B cell (primary cell): Measurements from ENCODE around the gene ATG4D. TPM values are rescaled to one million over a fixed set of nuclear protein-coding genes. Genes with fewer than 3 reads are reported as not detected.
"Not testable (repeated sequence)": the region's sequence is repeated elsewhere in the genome, so short reads cannot be mapped to it uniquely, and the experiment has no call there.

Experiments
- ATAC-seq: fragments of 200-7000 bp; cut with Tn5 transposase; one replicate; pipeline ENCODE4 v1.10.0; 2021; ENCODE audit warnings: low read depth, mild to moderate bottlenecking, moderate number of reproducible peaks, moderate library complexity
- CTCF ChIA-PET: fragments of 350-600 bp; sonication (Branson Sonifier 250); formaldehyde crosslinking; loops from one replicate; lab custom pipeline; 2021; ENCODE audit warnings: antibody characterized with exemption, inconsistent platforms; lab: Charles Lee
- POLR2A ChIA-PET: fragments of 350-600 bp; sonication (Branson Sonifier 250); formaldehyde crosslinking; loops from one replicate; lab custom pipeline; 2021; ENCODE audit warnings: antibody characterized with exemption; lab: Charles Lee
- DNase-seq: peaks from one replicate; pipeline ENCODE4 v3.0.0; 2013
- H2AFZ ChIP-seq: 2 replicates; pipeline ENCODE4 v1.6.1; 2012; ENCODE audit warnings: mild to moderate bottlenecking, low read depth, low read length; ENCODE audit not compliant: insufficient read depth, poor library complexity, severe bottlenecking
- H3K27ac ChIP-seq, 2 donors: 1 replicate in 1 of 2; 2 replicates in 1 of 2; pipeline ENCODE4 v1.5.1; 2012 to 2013; ENCODE audit warnings: low read length in 2 of 2, mild to moderate bottlenecking in 2 of 2, moderate library complexity in 1 of 2
- H3K27me3 ChIP-seq, 4 experiments: fragments of 200-600 bp in 1 of 4; sonication (generic) in 1 of 4; replicated peaks in 1 of 4; 1 replicate in 2 of 4; 2 replicates in 2 of 4; pipeline versions ENCODE4 v1.6.1 to v1.7.0; 2013 to 2016; ENCODE audit warnings: low read length in 3 of 4, mild to moderate bottlenecking in 2 of 4, mixed read lengths in 1 of 4, moderate library complexity in 1 of 4; ENCODE audit not compliant: insufficient read depth in 4 of 4, control insufficient read depth in 3 of 4; ENCODE audit errors: control extremely low read depth in 1 of 4
- H3K36me3 ChIP-seq, 2 experiments: replicated peaks in 1 of 2; 1 replicate in 1 of 2; 2 replicates in 1 of 2; pipeline versions ENCODE4 v1.6.1 to v1.7.1; 2013; ENCODE audit warnings: low read length in 1 of 2; ENCODE audit not compliant: insufficient read depth in 2 of 2, control insufficient read depth in 1 of 2; ENCODE audit errors: control extremely low read depth in 1 of 2, extremely low read depth in 1 of 2
- H3K4me1 ChIP-seq, 2 donors: fragments of 200-600 bp in 1 of 2; sonication (generic) in 1 of 2; 1 replicate in 1 of 2; 2 replicates in 1 of 2; pipeline versions ENCODE4 v1.5.1 to v1.6.1; 2013 to 2017; ENCODE audit warnings: low read length in 2 of 2; ENCODE audit not compliant: control insufficient read depth in 2 of 2, insufficient read depth in 2 of 2
- H3K4me2 ChIP-seq: replicated peaks from 2 replicates; pipeline ENCODE3; 2012; ENCODE audit warnings: mild to moderate bottlenecking, low read depth, low read length; ENCODE audit not compliant: poor library complexity, severe bottlenecking
- H3K4me3 ChIP-seq, 5 experiments: fragments of 200-600 bp in 1 of 5; sonication (generic) in 1 of 5; 1 replicate in 3 of 5; 2 replicates in 2 of 5; pipeline versions ENCODE4 v1.5.1 to v1.7.0; 2011 to 2016; ENCODE audit warnings: low read length in 4 of 5, mild to moderate bottlenecking in 4 of 5, low read depth in 2 of 5, control low read depth in 1 of 5, moderate library complexity in 1 of 5; ENCODE audit not compliant: insufficient read depth in 1 of 5; ENCODE audit errors: control extremely low read depth in 1 of 5, extremely low read depth in 1 of 5
- H3K79me2 ChIP-seq: fragments of 200-600 bp; sonication (generic); one replicate; pipeline ENCODE4 v1.6.0; 2016; ENCODE audit warnings: low read length; ENCODE audit not compliant: control insufficient read depth, insufficient read depth
- H3K9ac ChIP-seq: fragments of 200-600 bp; sonication (generic); 2 replicates; pipeline ENCODE4 v1.6.1; 2017; ENCODE audit warnings: mild to moderate bottlenecking, low read length, moderate library complexity
- H3K9me3 ChIP-seq, 3 donors: one replicate each; pipeline versions ENCODE4 v1.6.1 to v1.7.1; 2013; ENCODE audit warnings: low read length in 2 of 3; ENCODE audit not compliant: control insufficient read depth in 2 of 3, insufficient read depth in 1 of 3; ENCODE audit errors: control extremely low read depth in 1 of 3
- H4K20me1 ChIP-seq: 2 replicates; pipeline ENCODE4 v1.6.0; 2012; ENCODE audit warnings: mild to moderate bottlenecking, low read length; ENCODE audit not compliant: insufficient read depth, control insufficient read depth, poor library complexity, severe bottlenecking
- H3K27ac Mint-ChIP-seq: one replicate; pipeline ENCODE4 v1.8.0; 2021; ENCODE audit warnings: mixed read lengths
- H3K27me3 Mint-ChIP-seq: one replicate; pipeline ENCODE4 v1.8.0; 2021; ENCODE audit warnings: mixed read lengths
- H3K4me1 Mint-ChIP-seq: one replicate; pipeline ENCODE4 v1.8.0; 2021; ENCODE audit warnings: mixed read lengths
- H3K4me3 Mint-ChIP-seq: one replicate; pipeline ENCODE4 v1.8.0; 2021; ENCODE audit warnings: mixed read lengths
- H3K9me3 Mint-ChIP-seq: one replicate; pipeline ENCODE4 v1.8.0; 2022; ENCODE audit warnings: mixed read lengths; ENCODE audit not compliant: insufficient read depth
- CTCF ChIP-seq: fragments of 200-600 bp; IDR thresholded peaks from one replicate; pipeline ENCODE4 v1.8.0; 2022; ENCODE audit warnings: antibody characterized with exemption, mild to moderate bottlenecking
- EZH2 ChIP-seq: IDR thresholded peaks from 2 replicates; pipeline ENCODE4 v1.6.1; 2012; ENCODE audit warnings: borderline replicate concordance, low read depth, mild to moderate bottlenecking, moderate library complexity, low read length; ENCODE audit not compliant: insufficient read depth, poor library complexity, severe bottlenecking
- WGBS: methylation state at CpG from one replicate; pipeline ENCODE4 v1.1.5; 2013; ENCODE audit warnings: missing lambda C conversion rate; ENCODE audit not compliant: insufficient coverage; 5-methylcytosine and 5-hydroxymethylcytosine counted together
- intact Hi-C: fragments of 100-400 bp; cut with micrococcal nuclease; formaldehyde crosslinking; loops from one replicate; pipeline ENCODE4 v1.10.0; 2022
- polyA plus RNA-seq: library from polyadenylated mRNA; depleted of rRNA; stranded (reverse); fragments of >200 nt; gene quantifications from 2 replicates; pipeline ENCODE4 v1.2.3, GENCODE V29; 2012
- total RNA-seq, 2 donors: library from RNA; stranded (reverse); fragments of 120-200 nt in 1 of 2; gene quantifications; 1 replicate in 1 of 2; 2 replicates in 1 of 2; pipeline versions ENCODE4 v1.2.3 to v1.2.4, GENCODE V29; 2013 to 2022

ATG4D gene
- total and polyA plus RNA-seq, 2 donors (not counting 1 experiment from before 2014, with no cell fraction given), result 58.8 to 75.5 TPM

GRCh38 chr19:10523135-10523636, 20.5 kb upstream of the ATG4D start:
- ChIA-PET CTCF (interaction anchor here (1.3 kb wide), 1 partner anchor 58 kb away, joined by 3 read pairs; no protein-coding TSS in a partner anchor), POLR2A (no interaction called here)
- DNase-seq (no peak), ATAC-seq (no peak)
- H3K4me2 ChIP-seq, result no peak overlapping the region
- H3K9me3 ChIP-seq, result peaks cover 0 to 8% (median 0%) of the 10 kb centered on the region in 3 donors
- no peaks in the 10 kb centered on the region for H4K20me1 ChIP-seq
- H3K27ac Mint-ChIP-seq, result no peak overlapping the region
- no peaks in the 10 kb centered on the region for H3K9me3 Mint-ChIP-seq
- 88% methylated on average over 1 of the region's 3 CpGs for WGBS
- no peak overlapping the region for H3K4me3 ChIP-seq
- H3K79me2 ChIP-seq, result no peaks in the 10 kb centered on the region
- no peak overlapping the region for H3K9ac ChIP-seq
- intact Hi-C loops, result no loop called here
- peaks cover 12 to 14% of the 10 kb centered on the region in 2 donors for H3K4me1 ChIP-seq
- TF ChIP-seq EZH2 (no peak), CTCF (no peak)
- peaks cover 14% of the 10 kb centered on the region for H3K4me1 Mint-ChIP-seq
- no peak overlapping the region for H2AFZ ChIP-seq
- no peaks in the 10 kb centered on the region for H3K36me3 ChIP-seq
- H3K27ac ChIP-seq, result no peak overlapping the region
- H3K4me3 Mint-ChIP-seq, result no peak overlapping the region
- peaks cover 18% of the 10 kb centered on the region for H3K27me3 Mint-ChIP-seq
- H3K27me3 ChIP-seq, result peaks cover 0 to 32% (median 10%) of the 10 kb centered on the region in 4 experiments

GRCh38 chr19:10525636-10526035, 18.1 kb upstream of the ATG4D start:
- H3K4me2 ChIP-seq, result no peak overlapping the region
- H3K4me1 Mint-ChIP-seq, result no peaks in the 10 kb centered on the region
- peaks cover 0 to 10% (median 0%) of the 10 kb centered on the region in 4 experiments for H3K27me3 ChIP-seq
- H3K27me3 Mint-ChIP-seq, result no peaks in the 10 kb centered on the region
- no peak overlapping the region for H3K9ac ChIP-seq
- no peaks in the 10 kb centered on the region for H3K9me3 ChIP-seq
- WGBS, result 93% methylated on average over 3 of the region's 7 CpGs
- no peak overlapping the region for H3K4me3 Mint-ChIP-seq
- no peak overlapping the region for H3K4me3 ChIP-seq
- TF ChIP-seq CTCF, result no peak
- TF ChIP-seq EZH2, result no peak
- ChIA-PET CTCF (interaction anchor here (0.6 kb wide), 1 partner anchor 22 kb away, joined by 3 read pairs; no protein-coding TSS in a partner anchor), POLR2A (interaction anchor here (0.6 kb wide), 1 partner anchor 85 kb away, joined by 4 read pairs; no protein-coding TSS in a partner anchor)
- H3K36me3 ChIP-seq, result no peaks in the 10 kb centered on the region
- ATAC-seq (no peak), DNase-seq (no peak)
- intact Hi-C loops, result no loop called here
- no peaks in the 10 kb centered on the region for H3K79me2 ChIP-seq
- no peaks in the 10 kb centered on the region for H3K9me3 Mint-ChIP-seq
- H4K20me1 ChIP-seq, result no peaks in the 10 kb centered on the region
- H3K27ac ChIP-seq, result no peak overlapping the region
- H3K4me1 ChIP-seq, result no peaks in the 10 kb centered on the region
- H2AFZ ChIP-seq, result no peak overlapping the region
- no peak overlapping the region for H3K27ac Mint-ChIP-seq

- H3K27me3 Mint-ChIP-seq, result not testable (repeated sequence)
- POLR2A ChIA-PET, result interaction anchor here (0.7 kb wide), 1 partner anchor 78 kb away, joined by 3 read pairs; no protein-coding TSS in a partner anchor
These were observed 16.8 kb upstream of the ATG4D start for GRCh38 chr19:10526887-10527286.

More at GRCh38 chr19:10526887-10527286, 16.8 kb upstream of the ATG4D start:
- H3K4me3 Mint-ChIP-seq, H3K4me2 ChIP-seq, H4K20me1 ChIP-seq, H3K9ac ChIP-seq, H3K27ac ChIP-seq, H3K79me2 ChIP-seq, H3K4me3 ChIP-seq, H3K27me3 ChIP-seq, H3K36me3 ChIP-seq, intact Hi-C loops, H2AFZ ChIP-seq, H3K27ac Mint-ChIP-seq, ATAC-seq, H3K4me1 ChIP-seq, H3K4me1 Mint-ChIP-seq, H3K9me3 Mint-ChIP-seq, DNase-seq, H3K9me3 ChIP-seq: not testable (repeated sequence)
- CTCF ChIA-PET, result interaction anchor here (0.6 to 1.8 kb wide), 2 partner anchors 15 to 116 kb away, joined by 3 to 5 read pairs; no protein-coding TSS in a partner anchor
- 93% methylated on average over 2 of the region's 8 CpGs for WGBS
